CD4-positive, CD25-positive, alpha-beta regulatory T cell (primary cell): ENCODE measurements around the gene AKAP1. TPM values are rescaled to one million over a fixed set of nuclear protein-coding genes. Genes with fewer than 3 reads are reported as not detected.

Experiments
- ATAC-seq, 2 donors: fragments of 150-1000 bp; cut with Tn5 transposase; one replicate each; pipeline ENCODE4 v1.10.0; 2021; ENCODE audit warnings: low read depth in 2 of 2, moderate number of reproducible peaks in 2 of 2, moderate library complexity in 1 of 2
- DNase-seq, 3 donors: peaks; one replicate each; pipeline versions ENCODE4 v3.0.0 to v3.0.0-alpha.2; 2012 to 2022; ENCODE audit warnings: mixed read lengths in 1 of 3
- H3K27ac ChIP-seq: one replicate; pipeline ENCODE4 v1.7.0; 2013; ENCODE audit warnings: mild to moderate bottlenecking, low read length; ENCODE audit not compliant: insufficient read depth, poor library complexity, severe bottlenecking
- H3K27me3 ChIP-seq: one replicate; pipeline ENCODE4 v1.7.0; 2013; ENCODE audit warnings: low read length; ENCODE audit not compliant: control insufficient read depth, insufficient read depth
- H3K36me3 ChIP-seq: one replicate; pipeline ENCODE4 v1.7.0; 2013; ENCODE audit warnings: mild to moderate bottlenecking, low read length, moderate library complexity; ENCODE audit not compliant: control insufficient read depth, insufficient read depth
- H3K4me1 ChIP-seq: 2 replicates; pipeline ENCODE4 v1.7.0; 2013; ENCODE audit warnings: mild to moderate bottlenecking, low read length; ENCODE audit not compliant: insufficient read depth, control insufficient read depth, poor library complexity, severe bottlenecking
- H3K4me3 ChIP-seq: one replicate; pipeline ENCODE4 v1.7.0; 2013; ENCODE audit warnings: low read depth, mild to moderate bottlenecking, low read length, moderate library complexity
- H3K9me3 ChIP-seq, 2 experiments: 1 replicate in 1 of 2; 2 replicates in 1 of 2; pipeline ENCODE4 v1.7.0; 2013; ENCODE audit warnings: low read length in 2 of 2, mild to moderate bottlenecking in 1 of 2, moderate library complexity in 1 of 2; ENCODE audit not compliant: control insufficient read depth in 2 of 2
- H3K27ac Mint-ChIP-seq, 3 donors: one replicate each; pipeline ENCODE4 v1.8.0; 2020 to 2022; ENCODE audit warnings: mild to moderate bottlenecking in 3 of 3, mixed read lengths in 3 of 3, moderate library complexity in 2 of 3
- H3K27me3 Mint-ChIP-seq: one replicate; pipeline ENCODE4 v1.8.0; 2022; ENCODE audit warnings: mild to moderate bottlenecking, mixed read lengths
- H3K36me3 Mint-ChIP-seq: one replicate; pipeline ENCODE4 v1.8.0; 2020; ENCODE audit warnings: mixed read lengths
- H3K4me1 Mint-ChIP-seq, 4 donors: one replicate each; pipeline ENCODE4 v1.8.0; 2020 to 2022; ENCODE audit warnings: mixed read lengths in 4 of 4, mild to moderate bottlenecking in 1 of 4
- H3K4me3 Mint-ChIP-seq, 4 donors: one replicate each; pipeline ENCODE4 v1.8.0; 2020 to 2022; ENCODE audit warnings: mild to moderate bottlenecking in 4 of 4, mixed read lengths in 4 of 4, moderate library complexity in 3 of 4
- H3K9me3 Mint-ChIP-seq, 7 donors: one replicate each; pipeline ENCODE4 v1.8.0; 2020 to 2022; ENCODE audit warnings: mixed read lengths in 7 of 7, mild to moderate bottlenecking in 3 of 7, moderate library complexity in 2 of 7
- polyA plus RNA-seq, 4 donors: library from polyadenylated mRNA; unstranded; fragments of 300-500 nt; fragmentation: Illumina TruSeq; gene quantifications; one replicate each; pipeline ENCODE4 v1.2.3, GENCODE V29; 2021
- total RNA-seq: library from RNA; stranded (reverse); gene quantifications from one replicate; pipeline ENCODE4 v1.2.3, GENCODE V29; 2022

AKAP1 gene
- total and polyA plus RNA-seq, 5 donors from 2014 or later: 9.8 to 27.8 (median 16.6) TPM

DNA sequence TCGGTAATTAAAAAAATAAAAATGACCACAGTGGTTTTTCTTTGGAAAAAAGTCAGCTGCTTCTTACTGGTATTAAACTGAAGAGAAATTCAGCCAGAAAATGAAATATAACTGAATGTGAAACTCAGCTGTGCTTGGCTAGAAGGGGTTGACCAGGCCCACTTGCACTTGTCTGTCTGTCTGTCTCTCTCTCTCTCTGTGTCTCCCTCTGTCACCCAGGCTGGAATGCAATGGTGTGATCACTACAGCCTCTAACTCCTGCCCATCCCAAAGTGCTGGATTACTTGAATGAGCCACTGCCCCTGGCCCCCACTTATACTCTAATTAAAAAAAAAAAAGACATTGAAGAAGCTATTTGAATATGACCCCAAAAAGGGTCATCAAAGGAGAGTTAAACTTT is 17.3 kb upstream of the AKAP1 start:
- H3K4me1 Mint-ChIP-seq: no peaks in the 10 kb centered on the region
- H3K27me3 Mint-ChIP-seq: peaks cover 29% of the 10 kb centered on the region
- Histone ChIP-seq H3K27ac (no peak overlapping the region), H3K4me1 (no peaks in the 10 kb centered on the region), H3K4me3 (no peak overlapping the region), H3K27me3 (no peaks in the 10 kb centered on the region), H3K9me3 (no peaks in the 10 kb centered on the region), H3K36me3 (no peaks in the 10 kb centered on the region)
- DNase-seq (no peak), ATAC-seq (no peak)
- no peaks in the 10 kb centered on the region for H3K36me3 Mint-ChIP-seq
- H3K27ac Mint-ChIP-seq: no peak overlapping the region
- no peak overlapping the region for H3K4me3 Mint-ChIP-seq
- no peaks in the 10 kb centered on the region for H3K9me3 Mint-ChIP-seq

DNA sequence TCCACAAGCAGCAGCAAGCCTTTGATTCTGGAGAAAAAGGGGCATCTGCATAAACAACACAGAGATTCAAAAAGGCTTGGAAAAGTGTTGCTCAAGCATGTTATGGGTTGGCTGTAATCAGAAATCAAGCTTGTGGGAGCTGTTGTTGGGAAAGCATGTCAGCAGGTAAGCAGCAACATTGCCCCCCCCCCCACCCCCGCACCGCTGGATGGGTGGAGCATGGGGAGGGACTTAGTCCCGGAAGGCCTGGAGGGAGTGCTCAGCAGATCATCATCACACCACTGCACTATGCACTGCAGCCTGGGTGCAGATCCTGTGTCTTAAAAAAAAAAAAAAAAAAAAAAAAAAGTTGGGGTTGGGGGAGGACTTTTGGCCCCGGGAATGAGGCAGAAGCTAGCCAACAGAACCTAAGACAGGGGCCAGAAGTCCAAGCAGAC is 16.8 kb upstream of the AKAP1 start:
- Mint-ChIP-seq H3K36me3 (no peaks in the 10 kb centered on the region), H3K4me1 (no peaks in the 10 kb centered on the region), H3K4me3 (no peak overlapping the region), H3K27ac (no peak overlapping the region), H3K9me3 (no peaks in the 10 kb centered on the region), H3K27me3 (peaks cover 26% of the 10 kb centered on the region)
- Histone ChIP-seq H3K4me3 (no peak overlapping the region), H3K9me3 (no peaks in the 10 kb centered on the region), H3K27ac (no peak overlapping the region), H3K4me1 (no peaks in the 10 kb centered on the region), H3K36me3 (no peaks in the 10 kb centered on the region), H3K27me3 (no peaks in the 10 kb centered on the region)
- ATAC-seq: no peak
- no peak for DNase-seq

DNA sequence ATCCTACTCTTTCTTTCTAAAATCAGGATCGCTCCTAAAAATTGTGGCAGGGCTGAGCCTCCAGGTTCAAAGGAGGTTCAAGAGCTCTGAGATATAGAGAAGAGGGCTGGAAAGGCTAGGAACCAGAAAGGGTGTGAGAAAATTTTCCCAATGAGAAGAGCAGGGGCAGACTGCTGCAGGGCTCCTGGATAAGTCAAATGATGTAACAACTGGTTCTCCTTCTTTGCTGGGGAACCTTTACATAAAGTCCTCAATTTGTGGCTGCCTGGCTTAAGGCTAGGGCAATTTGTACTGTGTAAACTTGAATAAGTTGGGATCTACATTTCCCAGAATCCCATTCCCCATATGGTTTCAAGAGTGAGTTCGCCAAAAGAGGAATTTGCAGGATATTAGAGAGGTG is 16.3 kb upstream of the AKAP1 start:
- no peaks in the 10 kb centered on the region for H3K9me3 ChIP-seq
- H3K9me3 Mint-ChIP-seq: no peaks in the 10 kb centered on the region
- DNase-seq: no peak
- H3K4me1 Mint-ChIP-seq: no peaks in the 10 kb centered on the region
- no peak overlapping the region for H3K4me3 ChIP-seq
- no peaks in the 10 kb centered on the region for H3K36me3 Mint-ChIP-seq
- no peak for ATAC-seq
- no peak overlapping the region for H3K4me3 Mint-ChIP-seq
- H3K27ac ChIP-seq: no peak overlapping the region
- H3K27me3 ChIP-seq: no peaks in the 10 kb centered on the region
- H3K27me3 Mint-ChIP-seq: peaks cover 27% of the 10 kb centered on the region
- H3K27ac Mint-ChIP-seq: no peak overlapping the region
- H3K36me3 ChIP-seq: no peaks in the 10 kb centered on the region
- H3K4me1 ChIP-seq: no peaks in the 10 kb centered on the region

DNA sequence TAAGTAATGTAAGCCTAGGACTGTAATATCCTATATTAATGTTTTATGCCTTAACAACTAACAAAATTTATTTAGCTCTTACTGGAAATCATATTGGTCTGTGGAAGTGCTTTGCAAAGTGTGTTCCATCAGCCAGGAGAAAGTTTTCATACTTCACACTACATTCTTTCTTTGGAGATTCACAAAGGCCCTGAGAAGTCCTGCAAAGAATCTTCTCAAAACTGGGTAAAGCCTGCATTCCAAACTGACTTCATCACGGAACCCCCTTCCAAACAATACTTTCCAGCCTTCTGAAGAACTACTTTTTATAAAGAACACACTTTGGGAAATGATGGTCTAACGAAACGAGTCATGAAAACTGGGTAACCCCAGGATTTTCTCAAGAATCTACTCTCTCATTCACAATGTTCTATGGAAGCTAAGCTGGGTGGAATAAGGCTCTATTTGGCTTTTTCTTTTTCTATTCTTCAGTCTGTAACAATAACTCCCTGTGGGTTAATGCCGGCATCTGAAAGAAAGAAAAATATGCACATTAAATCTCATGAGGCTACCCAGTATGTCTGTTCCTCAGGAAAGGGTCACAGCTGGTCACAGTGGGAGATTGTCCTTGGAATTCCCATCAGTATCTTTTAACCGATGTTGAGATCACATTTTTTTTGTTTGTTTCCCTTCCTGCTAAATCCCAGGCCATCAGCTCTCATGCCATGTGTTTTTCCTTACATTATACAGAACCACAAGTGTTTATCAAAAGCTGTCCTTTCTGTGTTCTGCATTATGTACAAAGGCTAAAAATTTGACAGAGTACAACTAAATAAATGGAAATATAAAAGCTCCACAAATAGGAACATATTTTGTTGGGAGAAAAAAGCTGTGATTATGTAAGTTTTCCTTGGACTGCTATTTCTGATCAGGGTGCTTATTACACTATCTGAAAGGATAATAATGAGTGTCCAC is 12.8 kb upstream of the AKAP1 start:
- Histone ChIP-seq H3K27ac (no peak overlapping the region), H3K27me3 (no peaks in the 10 kb centered on the region), H3K4me3 (no peak overlapping the region), H3K36me3 (no peaks in the 10 kb centered on the region), H3K4me1 (no peaks in the 10 kb centered on the region), H3K9me3 (no peaks in the 10 kb centered on the region)
- Mint-ChIP-seq H3K27me3 (peaks cover 30% of the 10 kb centered on the region), H3K9me3 (no peaks in the 10 kb centered on the region), H3K4me3 (no peak overlapping the region), H3K4me1 (no peaks in the 10 kb centered on the region), H3K36me3 (no peaks in the 10 kb centered on the region), H3K27ac (no peak overlapping the region)
- ATAC-seq (no peak), DNase-seq (no peak)

DNA sequence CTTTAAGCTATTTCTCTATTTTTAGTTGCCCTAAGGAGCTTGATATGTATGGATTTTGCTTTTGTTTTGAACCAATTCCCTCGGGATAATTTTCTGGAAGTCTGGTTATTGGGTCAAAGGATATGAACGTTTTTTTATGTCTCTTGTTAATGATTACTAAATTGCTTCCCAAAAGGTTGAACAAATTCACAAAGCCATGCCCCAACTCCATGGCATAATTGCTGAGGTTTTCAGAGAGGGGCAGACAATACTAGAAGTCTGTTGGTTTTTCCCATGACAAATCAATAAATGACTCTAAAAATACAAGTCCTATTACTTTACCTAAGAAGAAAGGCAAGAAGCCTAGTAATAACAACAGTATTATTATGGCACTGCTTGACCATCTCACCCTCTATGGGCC is 11.4 kb upstream of the AKAP1 start:
- no peaks in the 10 kb centered on the region for H3K4me1 Mint-ChIP-seq

DNA sequence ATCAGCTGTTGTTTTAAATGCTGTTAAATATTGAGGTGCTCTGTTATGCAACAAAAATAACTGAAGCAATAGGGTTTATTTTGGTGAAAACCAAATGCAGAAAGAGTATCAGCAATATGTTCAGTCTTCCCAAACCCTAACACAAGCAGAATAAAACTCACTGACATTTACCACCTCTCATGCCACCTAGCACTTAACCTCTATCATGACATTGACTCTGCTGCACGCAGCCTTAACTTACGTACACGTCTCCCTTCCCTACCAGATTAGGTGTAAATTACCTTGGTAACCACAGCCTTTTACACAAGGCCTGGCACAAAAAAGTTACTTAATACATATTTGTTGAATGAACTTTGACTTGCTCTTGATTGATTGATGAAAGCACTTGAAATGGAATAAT is 9.9 kb upstream of the AKAP1 start:
- Histone ChIP-seq H3K27ac (no peak overlapping the region), H3K4me1 (no peaks in the 10 kb centered on the region), H3K27me3 (no peaks in the 10 kb centered on the region), H3K36me3 (no peaks in the 10 kb centered on the region), H3K4me3 (no peak overlapping the region), H3K9me3 (no peaks in the 10 kb centered on the region)
- no peaks in the 10 kb centered on the region for H3K9me3 Mint-ChIP-seq
- H3K4me1 Mint-ChIP-seq: no peaks in the 10 kb centered on the region
- H3K4me3 Mint-ChIP-seq: no peak overlapping the region
- H3K27ac Mint-ChIP-seq: no peak overlapping the region
- peaks cover 21% of the 10 kb centered on the region for H3K27me3 Mint-ChIP-seq
- no peak for ATAC-seq
- no peak for DNase-seq
- no peaks in the 10 kb centered on the region for H3K36me3 Mint-ChIP-seq

More for the DNA sequence above, 11.4 kb upstream of the AKAP1 start:
- Histone ChIP-seq H3K4me1 (no peaks in the 10 kb centered on the region), H3K36me3 (no peaks in the 10 kb centered on the region), H3K4me3 (no peak overlapping the region), H3K27ac (no peak overlapping the region), H3K9me3 (no peaks in the 10 kb centered on the region), H3K27me3 (no peaks in the 10 kb centered on the region)
- Mint-ChIP-seq H3K27me3 (peaks cover 21% of the 10 kb centered on the region), H3K9me3 (no peaks in the 10 kb centered on the region), H3K36me3 (no peaks in the 10 kb centered on the region), H3K27ac (no peak overlapping the region), H3K4me3 (no peak overlapping the region)
- no peak for ATAC-seq
- no peak for DNase-seq

DNA sequence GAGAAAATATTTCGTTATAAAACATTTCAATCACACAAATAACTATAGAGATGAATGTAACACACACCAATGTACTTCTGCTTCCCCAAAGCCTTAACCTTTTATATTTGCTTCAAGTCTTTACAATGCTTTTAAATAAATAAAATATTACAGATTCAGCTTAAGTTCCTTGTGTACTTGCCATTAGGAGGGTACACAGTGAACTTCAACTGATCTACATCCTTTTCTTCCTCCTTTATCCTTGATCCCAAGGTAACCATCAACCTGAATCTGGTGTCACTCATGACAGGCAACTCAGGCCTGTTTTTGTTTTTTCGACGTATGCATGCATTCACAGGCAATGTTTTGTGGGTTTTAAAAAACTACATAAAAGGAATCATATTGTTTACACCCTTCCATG is 9.3 kb upstream of the AKAP1 start:
- DNase-seq: no peak
- no peak overlapping the region for H3K27ac ChIP-seq
- no peaks in the 10 kb centered on the region for H3K9me3 ChIP-seq
- no peak overlapping the region for H3K4me3 ChIP-seq
- H3K4me1 Mint-ChIP-seq: no peaks in the 10 kb centered on the region
- peaks cover 21% of the 10 kb centered on the region for H3K27me3 Mint-ChIP-seq
- H3K4me1 ChIP-seq: no peaks in the 10 kb centered on the region
- no peak overlapping the region for H3K27ac Mint-ChIP-seq
- H3K27me3 ChIP-seq: no peaks in the 10 kb centered on the region
- no peaks in the 10 kb centered on the region for H3K36me3 Mint-ChIP-seq
- H3K36me3 ChIP-seq: no peaks in the 10 kb centered on the region
- no peak overlapping the region for H3K4me3 Mint-ChIP-seq
- ATAC-seq: no peak
- H3K9me3 Mint-ChIP-seq: no peaks in the 10 kb centered on the region

DNA sequence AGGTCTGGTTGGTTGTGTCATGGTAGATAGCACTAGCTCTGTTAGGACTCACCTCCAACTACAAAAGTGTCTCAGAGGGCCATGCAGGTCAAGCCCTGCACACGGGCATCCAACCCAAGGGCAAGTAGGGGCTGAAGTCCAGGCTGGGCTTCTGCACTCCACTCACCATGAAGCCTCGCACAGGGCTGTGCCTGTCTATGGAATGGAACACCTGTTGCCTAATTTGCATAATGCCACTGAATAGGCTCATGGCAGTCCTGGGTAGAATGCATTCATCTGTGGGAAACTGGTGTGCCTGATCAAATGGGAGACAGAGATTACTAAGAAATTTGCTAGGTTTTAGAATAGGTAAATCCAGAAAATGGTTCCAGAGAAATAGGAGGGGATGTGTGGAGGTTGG is 8.0 kb upstream of the AKAP1 start:
- DNase-seq: no peak
- no peak for ATAC-seq
- no peak overlapping the region for H3K4me3 ChIP-seq
- no peaks in the 10 kb centered on the region for H3K27me3 ChIP-seq
- H3K27ac Mint-ChIP-seq: no peak overlapping the region
- H3K9me3 Mint-ChIP-seq: peaks cover 0 to 2% (median 0%) of the 10 kb centered on the region in 7 donors
- H3K27ac ChIP-seq: no peak overlapping the region
- no peaks in the 10 kb centered on the region for H3K9me3 ChIP-seq
- H3K4me3 Mint-ChIP-seq: no peak overlapping the region
- H3K36me3 ChIP-seq: no peaks in the 10 kb centered on the region
- H3K36me3 Mint-ChIP-seq: no peaks in the 10 kb centered on the region
- H3K4me1 ChIP-seq: no peaks in the 10 kb centered on the region
- H3K4me1 Mint-ChIP-seq: peaks cover 0 to 6% (median 0%) of the 10 kb centered on the region in 4 donors
- peaks cover 21% of the 10 kb centered on the region for H3K27me3 Mint-ChIP-seq
